Measurements from ENCODE around the gene SNRPA. TPM values are rescaled to one million over a fixed set of nuclear protein-coding genes. Genes with fewer than 3 reads are reported as not detected.
"Not testable (repeated sequence)": the region's sequence is repeated elsewhere in the genome, so short reads cannot be mapped to it uniquely, and the experiment has no call there.

The SNRPA gene
- total RNA-seq, 1 donor from 2014 or later = 126 TPM

GRCh38 chr19:40781140-40781539, 30.1 kb downstream of the SNRPA start:
- peaks cover 7% of the 10 kb centered on the region for H3K36me3 Mint-ChIP-seq (ENCODE audit: insufficient read depth)
- H3K4me1 Mint-ChIP-seq (ENCODE audit: low read depth) = peaks cover 10% of the 10 kb centered on the region

DNA sequence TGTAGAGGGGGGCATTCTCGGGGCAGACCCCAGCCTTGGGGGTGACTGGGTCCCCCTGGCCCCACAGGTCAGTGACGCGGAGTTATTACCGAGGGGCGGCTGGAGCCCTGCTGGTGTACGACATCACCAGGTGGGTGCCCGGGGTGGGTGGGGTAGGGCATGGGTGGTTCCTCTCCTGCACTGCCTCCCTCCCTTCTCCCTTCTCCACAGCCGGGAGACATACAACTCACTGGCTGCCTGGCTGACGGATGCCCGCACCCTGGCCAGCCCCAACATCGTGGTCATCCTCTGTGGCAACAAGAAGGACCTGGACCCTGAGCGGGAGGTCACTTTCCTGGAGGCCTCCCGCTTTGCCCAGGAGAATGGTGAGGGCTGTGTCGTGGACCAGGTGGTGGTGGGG, 32.7 kb downstream of the SNRPA start:
- TF ChIP-seq, protein P1, sequence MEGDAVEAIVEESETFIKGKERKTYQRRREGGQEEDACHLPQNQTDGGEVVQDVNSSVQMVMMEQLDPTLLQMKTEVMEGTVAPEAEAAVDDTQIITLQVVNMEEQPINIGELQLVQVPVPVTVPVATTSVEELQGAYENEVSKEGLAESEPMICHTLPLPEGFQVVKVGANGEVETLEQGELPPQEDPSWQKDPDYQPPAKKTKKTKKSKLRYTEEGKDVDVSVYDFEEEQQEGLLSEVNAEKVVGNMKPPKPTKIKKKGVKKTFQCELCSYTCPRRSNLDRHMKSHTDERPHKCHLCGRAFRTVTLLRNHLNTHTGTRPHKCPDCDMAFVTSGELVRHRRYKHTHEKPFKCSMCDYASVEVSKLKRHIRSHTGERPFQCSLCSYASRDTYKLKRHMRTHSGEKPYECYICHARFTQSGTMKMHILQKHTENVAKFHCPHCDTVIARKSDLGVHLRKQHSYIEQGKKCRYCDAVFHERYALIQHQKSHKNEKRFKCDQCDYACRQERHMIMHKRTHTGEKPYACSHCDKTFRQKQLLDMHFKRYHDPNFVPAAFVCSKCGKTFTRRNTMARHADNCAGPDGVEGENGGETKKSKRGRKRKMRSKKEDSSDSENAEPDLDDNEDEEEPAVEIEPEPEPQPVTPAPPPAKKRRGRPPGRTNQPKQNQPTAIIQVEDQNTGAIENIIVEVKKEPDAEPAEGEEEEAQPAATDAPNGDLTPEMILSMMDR (IDR thresholded peaks at IDR 0.05; ENCODE audit: unreplicated experiment) = no peak
- no peak for DNase-seq (ENCODE audit: low spot score, unreplicated experiment)
- peaks cover 9% of the 10 kb centered on the region for H3K36me3 Mint-ChIP-seq (ENCODE audit: insufficient read depth)
- no peak overlapping the region for H3K4me3 Mint-ChIP-seq (ENCODE audit: low read depth)
- H3K9me3 Mint-ChIP-seq (ENCODE audit: low read depth) = no peaks in the 10 kb centered on the region
- H3K4me1 Mint-ChIP-seq (ENCODE audit: low read depth) = peaks cover 2% of the 10 kb centered on the region
- H3K27me3 Mint-ChIP-seq = no peaks in the 10 kb centered on the region
- H3K27ac Mint-ChIP-seq = no peak overlapping the region

More at GRCh38 chr19:40781140-40781539, 30.1 kb downstream of the SNRPA start:
- TF ChIP-seq, protein P1 (IDR thresholded peaks at IDR 0.05; ENCODE audit: unreplicated experiment) = no peak
- Mint-ChIP-seq H3K9me3 (ENCODE audit: low read depth) (no peaks in the 10 kb centered on the region), H3K27ac (no peak overlapping the region), H3K4me3 (ENCODE audit: low read depth) (no peak overlapping the region), H3K27me3 (no peaks in the 10 kb centered on the region)
- DNase-seq (ENCODE audit: low spot score, unreplicated experiment) = no peak

DNA sequence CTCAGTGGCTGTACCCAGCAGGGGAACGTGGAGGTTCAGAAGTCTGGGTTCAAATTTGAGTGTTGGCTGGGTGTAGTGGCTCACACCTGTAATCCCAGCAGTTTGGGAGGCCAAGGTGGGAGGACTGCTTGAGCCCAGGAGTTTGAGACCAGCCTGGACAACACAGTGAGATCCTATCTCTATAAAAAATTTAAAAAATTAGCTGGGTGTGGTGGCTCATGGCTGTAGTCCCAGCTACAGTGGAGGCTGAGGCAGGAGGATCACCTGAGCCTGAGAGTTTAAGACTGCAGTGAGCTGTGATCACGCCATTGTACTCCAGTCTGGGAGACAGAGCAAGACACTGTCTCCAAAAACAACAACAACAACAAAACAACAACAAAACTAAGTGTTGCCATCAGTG, 33.1 kb downstream of the SNRPA start:
- not testable (repeated sequence) for H3K36me3 Mint-ChIP-seq (ENCODE audit: insufficient read depth); H3K9me3 Mint-ChIP-seq (ENCODE audit: low read depth); H3K27me3 Mint-ChIP-seq; H3K4me3 Mint-ChIP-seq (ENCODE audit: low read depth); H3K27ac Mint-ChIP-seq; H3K4me1 Mint-ChIP-seq (ENCODE audit: low read depth); DNase-seq (ENCODE audit: low spot score, unreplicated experiment)

DNA sequence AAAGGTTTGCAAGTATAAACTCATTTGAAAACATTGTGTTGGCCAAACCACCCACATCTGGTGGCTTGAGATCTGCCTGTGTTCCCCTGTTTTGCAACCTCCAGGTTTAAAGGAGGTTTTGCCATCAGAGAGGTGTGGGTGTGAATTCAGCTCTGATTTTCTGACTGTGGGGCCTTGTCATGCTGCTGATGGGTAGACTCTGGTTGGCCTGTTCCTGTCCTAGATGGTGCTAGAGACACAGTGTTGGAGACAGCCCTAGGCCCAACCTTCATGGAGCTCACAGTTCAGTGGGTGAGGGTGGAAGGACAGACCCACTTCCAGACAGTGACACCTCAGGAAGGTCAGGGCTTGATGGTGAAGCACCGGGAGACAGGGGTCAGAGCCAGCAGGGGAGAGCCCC, 34.5 kb downstream of the SNRPA start:
- Mint-ChIP-seq H3K27ac (no peak overlapping the region), H3K4me3 (ENCODE audit: low read depth) (no peak overlapping the region)
- no peak for DNase-seq (ENCODE audit: low spot score, unreplicated experiment)

DNA sequence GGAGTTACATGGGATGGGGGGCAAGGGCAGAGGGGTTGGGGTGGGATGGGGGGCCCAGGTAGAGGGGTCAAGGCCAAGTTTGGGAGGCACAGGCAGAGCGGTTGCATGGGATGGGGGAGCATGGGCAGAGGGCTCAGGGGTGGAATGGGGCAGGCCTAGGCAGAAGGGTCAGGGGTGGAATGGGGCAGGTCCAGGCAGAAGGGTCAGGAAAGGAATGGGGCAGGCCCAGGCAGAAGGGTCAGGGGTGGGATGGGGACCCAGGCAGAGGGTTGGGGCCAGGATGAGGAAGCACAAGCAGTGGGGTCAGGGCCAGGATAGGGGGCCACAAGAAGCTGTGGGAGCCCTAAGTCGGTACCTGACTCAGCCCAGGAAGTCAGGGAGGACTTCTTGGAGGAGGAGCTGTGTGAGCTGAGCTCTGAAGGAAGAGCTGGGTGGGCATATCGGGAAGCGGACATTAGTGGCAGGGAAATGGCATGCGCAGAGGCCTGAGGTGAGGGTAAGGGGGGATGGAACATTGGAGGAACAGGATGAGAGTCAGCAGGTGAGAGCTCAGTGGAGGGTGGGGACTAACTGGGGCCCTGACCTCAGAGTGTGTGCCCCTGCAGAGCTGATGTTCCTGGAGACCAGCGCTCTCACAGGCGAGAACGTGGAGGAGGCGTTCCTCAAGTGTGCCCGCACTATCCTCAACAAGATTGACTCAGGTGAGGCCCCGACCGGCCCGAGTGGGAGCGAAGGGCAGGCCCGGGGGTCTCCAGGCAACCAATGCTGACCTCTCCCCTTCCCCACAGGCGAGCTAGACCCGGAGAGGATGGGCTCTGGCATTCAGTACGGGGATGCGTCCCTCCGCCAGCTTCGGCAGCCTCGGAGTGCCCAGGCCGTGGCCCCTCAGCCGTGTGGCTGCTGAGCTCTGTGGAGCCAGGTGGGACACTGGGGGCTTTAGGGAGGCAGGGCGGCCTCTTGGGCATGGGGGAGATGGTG, 35.3 kb downstream of the SNRPA start:
- H3K36me3 Mint-ChIP-seq (ENCODE audit: insufficient read depth) = peaks cover 15% of the 10 kb centered on the region
- no peak for DNase-seq (ENCODE audit: low spot score, unreplicated experiment)

More for the DNA sequence above, 34.5 kb downstream of the SNRPA start:
- Mint-ChIP-seq H3K9me3 (ENCODE audit: low read depth) (no peaks in the 10 kb centered on the region), H3K4me1 (ENCODE audit: low read depth) (no peaks in the 10 kb centered on the region), H3K36me3 (ENCODE audit: insufficient read depth) (peaks cover 15% of the 10 kb centered on the region), H3K27me3 (no peaks in the 10 kb centered on the region)
- TF ChIP-seq, protein P1 (IDR thresholded peaks at IDR 0.05; ENCODE audit: unreplicated experiment) = no peak

More for the DNA sequence above, 35.3 kb downstream of the SNRPA start:
- Mint-ChIP-seq H3K27ac (peak overlapping the region; percentile 43), H3K27me3 (no peaks in the 10 kb centered on the region), H3K9me3 (ENCODE audit: low read depth) (no peaks in the 10 kb centered on the region), H3K4me3 (ENCODE audit: low read depth) (no peak overlapping the region), H3K4me1 (ENCODE audit: low read depth) (no peaks in the 10 kb centered on the region)
- TF ChIP-seq, protein P1 (IDR thresholded peaks at IDR 0.05; ENCODE audit: unreplicated experiment) = no peak

All from progenitor cell of endocrine pancreas (in vitro differentiated cells).